GM10266 (cell line): ENCODE results near the gene KCNT2.

Source experiments
- DNase-seq: peaks from one replicate; pipeline ENCODE4 v3.0.0; 2012; ENCODE audit errors: extremely low spot score
- CTCF ChIP-seq: IDR thresholded peaks from 2 replicates; pipeline ENCODE4 v1.5.1; 2012; ENCODE audit warnings: mild to moderate bottlenecking, low read depth; ENCODE audit not compliant: control insufficient read depth, insufficient read depth; ENCODE audit errors: missing control alignments

KCNT2 gene

GRCh38 chr1:196399713-196400112, 208.5 kb downstream of the KCNT2 start:
- TF ChIP-seq CTCF: no peak
- DNase-seq: no peak

GRCh38 chr1:196393742-196394141, 214.5 kb downstream of the KCNT2 start:
- DNase-seq: no peak
- no peak for TF ChIP-seq CTCF

DNA sequence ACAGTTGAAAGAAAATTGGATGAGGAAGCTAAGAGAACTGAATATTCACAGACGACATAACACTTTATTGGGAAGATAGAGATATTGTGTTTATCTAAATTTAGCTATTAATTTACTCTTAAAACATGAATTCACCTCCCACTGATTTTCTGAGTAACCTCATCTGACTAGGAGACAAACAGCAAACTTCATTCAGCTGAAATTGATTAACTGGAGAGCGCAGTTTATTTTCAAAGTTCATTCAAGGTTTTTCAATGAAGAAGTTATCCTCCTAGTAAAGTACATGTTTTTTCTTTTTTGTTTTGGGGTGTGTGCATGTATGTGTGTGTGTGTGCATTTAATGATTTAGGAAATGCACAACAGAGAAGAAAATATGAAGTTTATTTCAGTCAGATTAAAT, 215.0 kb downstream of the KCNT2 start:
- no peak for DNase-seq
- TF ChIP-seq CTCF: no peak

DNA sequence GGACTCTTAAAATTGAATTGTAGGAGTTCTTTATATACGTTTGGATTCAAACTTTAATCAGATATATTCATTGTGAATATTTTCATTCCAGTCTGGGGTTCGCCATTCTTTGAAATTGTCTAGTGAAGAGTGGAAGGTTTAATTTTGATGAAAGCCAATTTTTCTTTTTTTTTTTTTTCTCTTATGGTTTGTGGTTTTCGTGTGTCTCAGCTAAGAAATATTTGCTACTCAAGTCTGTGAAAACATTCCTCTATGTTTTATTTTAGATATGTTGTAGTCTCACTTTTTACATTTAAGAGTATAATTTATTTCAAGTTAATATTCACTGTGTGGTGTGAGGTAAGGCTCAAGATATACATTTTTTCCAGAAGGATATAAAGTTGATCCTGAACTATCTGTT, 220.5 kb downstream of the KCNT2 start:
- no peak for TF ChIP-seq CTCF
- no peak for DNase-seq

DNA sequence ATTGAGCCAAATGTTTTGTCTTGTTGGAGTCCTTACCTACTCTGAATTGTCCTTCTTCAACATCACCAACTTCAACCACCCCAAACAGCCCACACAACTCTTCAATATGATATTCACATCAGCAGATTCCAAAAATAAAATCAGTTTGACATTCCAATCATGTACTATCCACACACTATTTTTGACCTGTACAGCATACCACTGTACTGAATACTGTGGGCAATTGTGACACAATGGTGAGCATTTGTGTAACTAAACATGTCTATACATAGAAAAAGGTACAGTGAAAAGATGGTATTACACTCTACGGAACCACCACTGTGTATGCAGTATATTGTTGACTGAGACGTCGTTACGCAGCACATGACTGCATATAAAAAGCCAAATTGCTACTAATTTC, 223.1 kb downstream of the KCNT2 start:
- no peak for DNase-seq
- no peak for TF ChIP-seq CTCF

DNA sequence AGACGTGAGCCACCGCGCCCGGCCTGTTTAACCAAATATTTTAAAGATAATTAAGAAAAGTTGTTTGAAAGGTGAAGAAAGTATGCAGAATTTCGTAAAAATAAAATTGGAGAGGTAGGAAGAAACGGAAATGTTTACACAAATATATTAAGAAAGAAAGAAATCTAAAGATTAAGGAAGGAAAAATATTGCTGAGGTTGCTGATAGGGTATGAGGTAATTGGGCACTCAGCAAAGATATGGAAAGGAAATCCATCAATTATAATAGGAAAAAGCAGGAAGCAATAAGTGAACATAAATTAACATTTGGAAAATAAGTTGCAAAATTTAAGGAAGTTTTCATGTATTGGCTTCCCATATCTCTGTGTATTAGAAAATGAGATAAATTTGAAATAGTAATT, 225.9 kb downstream of the KCNT2 start:
- DNase-seq: no peak
- no peak for TF ChIP-seq CTCF

DNA sequence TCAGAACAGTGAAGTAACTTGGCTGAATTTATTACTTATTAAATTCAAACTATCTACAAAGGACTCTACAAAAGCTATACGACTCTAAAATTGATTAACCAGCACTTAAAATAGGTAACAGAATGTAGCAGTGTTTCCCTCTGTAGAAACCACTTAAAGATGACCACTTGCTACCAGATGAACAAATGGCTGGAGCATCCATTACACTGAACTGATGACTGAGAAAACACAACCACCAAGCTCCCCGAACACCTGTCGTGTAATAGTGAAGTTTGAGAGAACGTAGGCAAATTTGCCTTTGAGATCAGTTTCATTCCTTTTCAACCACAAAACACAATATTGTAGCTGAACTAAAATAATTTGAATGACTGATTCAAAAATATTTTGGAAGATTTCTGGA, 226.7 kb downstream of the KCNT2 start:
- TF ChIP-seq CTCF: no peak
- no peak for DNase-seq
